Cortex of kidney (tissue), 1 donor: ENCODE data around the gene PAN3.

Experiments used
- DNase-seq: peaks from one replicate; lab custom pipeline; 2025; lab: John Stamatoyannopoulos, UW

The PAN3 gene

GRCh38 chr13:28219408-28220099 lies 81.2 kb downstream of the PAN3 start:
- no peak for DNase-seq

GRCh38 chr13:28220166-28220565 lies 81.8 kb downstream of the PAN3 start:
- DNase-seq = no peak

GRCh38 chr13:28229522-28230411 lies 91.4 kb downstream of the PAN3 start:
- DNase-seq = no peak

- no peak for DNase-seq
Observed at GRCh38 chr13:28231642-28232041, 93.3 kb downstream of the PAN3 start.

GRCh38 chr13:28237944-28238343 lies 99.6 kb downstream of the PAN3 start:
- no peak for DNase-seq

- DNase-seq = no peak
Observed at GRCh38 chr13:28239374-28239773, 101.0 kb downstream of the PAN3 start.

GRCh38 chr13:28245465-28245864 lies 107.1 kb downstream of the PAN3 start:
- no peak for DNase-seq

- no peak for DNase-seq
Observed at GRCh38 chr13:28246891-28247290, 108.5 kb downstream of the PAN3 start.

GRCh38 chr13:28248080-28248479 lies 109.7 kb downstream of the PAN3 start:
- no peak for DNase-seq

- DNase-seq = no peak
Observed at GRCh38 chr13:28250542-28250941, 112.2 kb downstream of the PAN3 start.

GRCh38 chr13:28251466-28251865 lies 113.1 kb downstream of the PAN3 start:
- no peak for DNase-seq

GRCh38 chr13:28252547-28252946 lies 114.2 kb downstream of the PAN3 start:
- DNase-seq = no peak

GRCh38 chr13:28257305-28257704 lies 119.0 kb downstream of the PAN3 start:
- DNase-seq = no peak

- no peak for DNase-seq
Observed at GRCh38 chr13:28258417-28258816, 120.1 kb downstream of the PAN3 start.

- no peak for DNase-seq
Observed at GRCh38 chr13:28267497-28267896, 129.2 kb downstream of the PAN3 start.

GRCh38 chr13:28268800-28269223 lies 130.5 kb downstream of the PAN3 start:
- DNase-seq = no peak

GRCh38 chr13:28271056-28271840 lies 132.9 kb downstream of the PAN3 start:
- no peak for DNase-seq

GRCh38 chr13:28273919-28274318 lies 135.6 kb downstream of the PAN3 start:
- no peak for DNase-seq

- no peak for DNase-seq
Observed at GRCh38 chr13:28282451-28282850, 144.1 kb downstream of the PAN3 start.

GRCh38 chr13:28283600-28283999 lies 145.3 kb downstream of the PAN3 start:
- no peak for DNase-seq

GRCh38 chr13:28286263-28286662 lies 147.9 kb downstream of the PAN3 start:
- no peak for DNase-seq

- DNase-seq = no peak
Observed at GRCh38 chr13:28297341-28297740, 159.0 kb downstream of the PAN3 start.
